ENCODE measurements around the gene ERAP2.
"Not testable (repeated sequence)": the region's sequence is repeated elsewhere in the genome, so short reads cannot be mapped to it uniquely, and the experiment has no call there.

ERAP2 gene

DNA sequence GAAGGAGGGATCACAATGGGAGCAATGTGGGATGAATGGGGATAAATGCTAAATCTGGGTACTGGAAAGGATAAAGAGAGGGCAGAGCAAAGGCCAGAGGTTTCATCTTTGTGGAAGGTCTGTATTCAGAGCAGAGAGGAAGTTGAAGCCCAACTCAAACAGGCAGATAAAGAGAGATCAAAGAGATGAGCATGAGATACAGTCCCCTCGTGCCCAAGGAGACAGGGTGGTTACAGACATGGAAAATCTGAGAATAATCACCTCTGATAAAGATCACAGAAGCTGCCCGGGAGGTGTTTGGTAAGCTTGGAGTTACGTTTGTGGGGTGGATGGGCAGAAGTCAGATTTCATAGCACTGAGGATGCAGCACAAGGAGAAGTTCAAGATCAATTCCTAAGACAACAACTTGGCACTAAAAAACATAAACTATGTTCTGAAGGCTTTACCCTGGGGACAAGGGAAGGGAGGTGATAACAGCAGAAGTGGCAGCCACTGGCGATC, 459 bp upstream of the ERAP2 start:
- Histone ChIP-seq H3K27ac (ENCODE audit: low read depth, low read length, severe bottlenecking) (no peak overlapping the region), H3K4me3 (ENCODE audit: extremely low read depth, insufficient read depth, low read length, poor library complexity, severe bottlenecking) (no peak overlapping the region), H3K4me1 (ENCODE audit: control insufficient read depth, insufficient read depth, low read length, poor library complexity, severe bottlenecking) (peaks cover 11% of the 10 kb centered on the region), H3K9me3 (ENCODE audit: control insufficient read depth, low read length) (no peaks in the 10 kb centered on the region), H3K36me3 (ENCODE audit: control insufficient read depth, insufficient read depth, low read length) (no peaks in the 10 kb centered on the region)
- WGBS, 2 experiments (ENCODE audit: insufficient coverage in 2 of 2), result 54 to 88% methylated on average over 1 to 3 of the region's 4 CpGs

DNA sequence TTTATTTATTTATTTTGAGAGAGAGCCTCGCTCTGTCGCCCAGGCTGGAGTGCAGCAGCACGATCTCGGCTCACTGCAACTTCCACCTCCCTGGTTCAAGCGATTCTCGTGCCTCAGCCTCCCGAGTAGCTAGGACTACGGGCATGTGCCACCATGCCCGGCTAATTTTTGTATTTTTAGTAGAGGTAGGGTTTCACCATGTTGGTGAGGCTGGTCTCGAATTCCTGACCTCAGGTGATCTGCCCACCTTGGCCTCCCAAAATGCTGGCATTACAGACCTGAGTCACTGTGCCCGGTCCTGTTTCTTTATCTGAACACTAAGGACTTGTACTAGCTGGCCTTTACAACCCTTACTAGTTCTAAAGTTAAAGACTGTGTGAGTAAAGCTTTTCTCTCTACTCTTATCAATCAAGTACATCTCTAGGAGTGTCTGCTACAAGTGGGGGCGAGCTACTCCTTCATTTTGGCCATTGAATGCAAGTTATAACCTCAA, 723 bp downstream of the ERAP2 start:
- not testable (repeated sequence) for H3K36me3 ChIP-seq (ENCODE audit: control insufficient read depth, insufficient read depth, low read length); H3K27ac ChIP-seq (ENCODE audit: low read depth, low read length, severe bottlenecking); H3K9me3 ChIP-seq (ENCODE audit: control insufficient read depth, low read length); H3K4me3 ChIP-seq (ENCODE audit: extremely low read depth, insufficient read depth, low read length, poor library complexity, severe bottlenecking)
- 87% methylated on average over 9 of the region's 12 CpGs for WGBS, 2 experiments (ENCODE audit: insufficient coverage in 2 of 2)
- peaks cover 21% of the 10 kb centered on the region for H3K4me1 ChIP-seq (ENCODE audit: control insufficient read depth, insufficient read depth, low read length, poor library complexity, severe bottlenecking)

GRCh38 chr5:96879665-96880064, 3.4 kb downstream of the ERAP2 start:
- Histone ChIP-seq H3K4me3 (ENCODE audit: extremely low read depth, insufficient read depth, low read length, poor library complexity, severe bottlenecking) (no peak overlapping the region), H3K36me3 (ENCODE audit: control insufficient read depth, insufficient read depth, low read length) (no peaks in the 10 kb centered on the region), H3K27ac (ENCODE audit: low read depth, low read length, severe bottlenecking) (no peak overlapping the region), H3K4me1 (ENCODE audit: control insufficient read depth, insufficient read depth, low read length, poor library complexity, severe bottlenecking) (peaks cover 30% of the 10 kb centered on the region), H3K9me3 (ENCODE audit: control insufficient read depth, low read length) (no peaks in the 10 kb centered on the region)
- WGBS, 2 experiments (ENCODE audit: insufficient coverage in 2 of 2), result 83 to 92% methylated on average over 3 of the region's 3 CpGs

GRCh38 chr5:96880444-96881164, 4.3 kb downstream of the ERAP2 start:
- Histone ChIP-seq H3K36me3 (ENCODE audit: control insufficient read depth, insufficient read depth, low read length) (no peaks in the 10 kb centered on the region), H3K4me3 (ENCODE audit: extremely low read depth, insufficient read depth, low read length, poor library complexity, severe bottlenecking) (no peak overlapping the region), H3K4me1 (ENCODE audit: control insufficient read depth, insufficient read depth, low read length, poor library complexity, severe bottlenecking) (peaks cover 28% of the 10 kb centered on the region), H3K27ac (ENCODE audit: low read depth, low read length, severe bottlenecking) (peak overlapping the region; percentile 88), H3K9me3 (ENCODE audit: control insufficient read depth, low read length) (no peaks in the 10 kb centered on the region)
- WGBS, 2 experiments (ENCODE audit: insufficient coverage in 2 of 2), result 94 to 98% methylated on average over 3 to 4 of the region's 4 CpGs

GRCh38 chr5:96881511-96882115, 5.3 kb downstream of the ERAP2 start:
- Histone ChIP-seq H3K27ac (ENCODE audit: low read depth, low read length, severe bottlenecking) (peak overlapping the region; percentile 88), H3K9me3 (ENCODE audit: control insufficient read depth, low read length) (no peaks in the 10 kb centered on the region), H3K36me3 (ENCODE audit: control insufficient read depth, insufficient read depth, low read length) (no peaks in the 10 kb centered on the region), H3K4me3 (ENCODE audit: extremely low read depth, insufficient read depth, low read length, poor library complexity, severe bottlenecking) (no peak overlapping the region), H3K4me1 (ENCODE audit: control insufficient read depth, insufficient read depth, low read length, poor library complexity, severe bottlenecking) (peaks cover 26% of the 10 kb centered on the region)
- WGBS, 2 experiments (ENCODE audit: insufficient coverage in 2 of 2), result 100% methylated on average over 1 of the region's 2 CpGs; no CpG with 5 or more reads in 1 of the 2 experiments

DNA sequence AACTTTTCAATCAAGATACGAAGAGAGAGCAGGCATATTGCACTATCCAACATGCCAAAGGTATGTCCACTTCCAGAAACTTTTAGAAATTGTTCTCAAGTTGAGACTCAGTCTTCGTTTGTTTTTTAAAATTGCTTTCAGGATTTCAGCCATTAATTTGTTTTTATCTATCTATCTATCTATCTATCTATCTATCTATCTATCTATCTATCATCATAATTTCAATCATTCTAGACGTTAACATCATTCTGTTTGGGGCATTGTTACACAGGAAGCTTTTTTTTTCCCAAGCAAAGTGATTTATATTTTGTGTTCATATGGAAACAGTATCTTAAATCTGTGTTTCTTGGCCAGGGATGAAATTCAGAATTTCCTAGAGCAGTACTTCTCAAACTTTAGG, 7.6 kb downstream of the ERAP2 start:
- 85 to 100% methylated on average over 2 of the region's 3 CpGs for WGBS, 2 experiments (ENCODE audit: insufficient coverage in 2 of 2)
- Histone ChIP-seq H3K36me3 (ENCODE audit: control insufficient read depth, insufficient read depth, low read length) (no peaks in the 10 kb centered on the region), H3K4me3 (ENCODE audit: extremely low read depth, insufficient read depth, low read length, poor library complexity, severe bottlenecking) (no peak overlapping the region), H3K9me3 (ENCODE audit: control insufficient read depth, low read length) (no peaks in the 10 kb centered on the region), H3K4me1 (ENCODE audit: control insufficient read depth, insufficient read depth, low read length, poor library complexity, severe bottlenecking) (peaks cover 26% of the 10 kb centered on the region), H3K27ac (ENCODE audit: low read depth, low read length, severe bottlenecking) (no peak overlapping the region)

DNA sequence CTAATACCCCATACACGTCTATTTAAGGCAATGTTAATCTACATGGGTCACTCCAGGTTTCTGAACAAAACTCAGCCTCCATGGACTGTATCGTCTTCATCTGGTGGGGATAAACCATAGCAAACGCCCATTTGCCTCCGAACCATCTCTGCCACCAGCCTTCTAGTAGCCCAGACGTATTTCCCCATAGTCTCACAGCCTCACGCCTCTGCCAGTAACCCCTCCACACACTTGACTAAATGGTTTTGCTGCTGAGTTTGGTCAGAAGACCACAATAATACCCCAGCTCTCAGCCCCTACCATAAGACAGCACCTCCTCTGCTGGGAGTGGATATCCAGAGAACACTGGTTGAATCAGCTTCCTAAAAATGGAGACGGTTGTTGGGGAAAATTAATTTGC, 8.7 kb downstream of the ERAP2 start:
- H3K4me1 ChIP-seq (ENCODE audit: control insufficient read depth, insufficient read depth, low read length, poor library complexity, severe bottlenecking), result peaks cover 26% of the 10 kb centered on the region
- 87 to 88% methylated on average over 3 to 4 of the region's 7 CpGs for WGBS, 2 experiments (ENCODE audit: insufficient coverage in 2 of 2)
- no peaks in the 10 kb centered on the region for H3K9me3 ChIP-seq (ENCODE audit: control insufficient read depth, low read length)
- no peak overlapping the region for H3K4me3 ChIP-seq (ENCODE audit: extremely low read depth, insufficient read depth, low read length, poor library complexity, severe bottlenecking)
- no peak overlapping the region for H3K27ac ChIP-seq (ENCODE audit: low read depth, low read length, severe bottlenecking)
- no peaks in the 10 kb centered on the region for H3K36me3 ChIP-seq (ENCODE audit: control insufficient read depth, insufficient read depth, low read length)

DNA sequence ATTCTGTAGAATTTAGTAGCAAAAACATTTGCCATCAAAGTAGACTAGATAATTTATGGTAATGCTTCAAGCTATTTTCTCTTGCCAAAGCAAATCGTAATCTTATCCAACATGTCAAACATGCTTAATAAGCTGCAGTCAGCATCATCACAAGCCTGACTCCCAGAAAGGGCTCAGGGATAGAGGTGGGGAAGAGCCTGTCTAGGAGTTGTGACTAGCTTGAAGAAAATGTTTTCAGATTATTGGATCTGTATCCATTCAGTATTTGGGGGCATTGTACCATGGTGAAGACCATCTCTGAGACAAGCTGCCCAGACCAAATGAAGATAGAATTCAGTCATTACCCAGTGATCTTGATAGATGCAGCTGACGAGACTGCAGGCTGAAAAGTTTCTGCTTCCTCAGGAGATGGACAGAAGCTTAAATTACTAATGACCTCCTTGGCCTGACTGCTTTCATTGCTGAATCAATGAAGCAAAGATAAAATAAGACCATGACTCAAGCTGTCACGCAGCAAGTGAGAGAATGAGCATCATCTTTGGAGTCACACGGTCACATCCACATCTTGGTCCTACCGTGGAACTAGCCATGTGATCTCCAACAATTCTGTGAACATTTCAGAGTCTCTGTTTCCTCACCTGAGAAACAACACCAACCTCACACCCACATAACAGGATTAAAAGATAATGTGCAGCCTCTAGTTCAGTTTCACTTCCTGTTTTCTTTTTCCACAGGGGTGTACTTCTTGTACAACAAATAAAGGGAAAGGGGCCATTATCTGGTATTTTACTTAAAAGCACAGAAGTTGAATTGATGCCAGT, 9.4 kb downstream of the ERAP2 start:
- H3K27ac ChIP-seq (ENCODE audit: low read depth, low read length, severe bottlenecking), result no peak overlapping the region
- H3K36me3 ChIP-seq (ENCODE audit: control insufficient read depth, insufficient read depth, low read length), result no peaks in the 10 kb centered on the region
- no peak overlapping the region for H3K4me3 ChIP-seq (ENCODE audit: extremely low read depth, insufficient read depth, low read length, poor library complexity, severe bottlenecking)
- 80 to 83% methylated on average over 3 to 4 of the region's 5 CpGs for WGBS, 2 experiments (ENCODE audit: insufficient coverage in 2 of 2)
- peaks cover 25% of the 10 kb centered on the region for H3K4me1 ChIP-seq (ENCODE audit: control insufficient read depth, insufficient read depth, low read length, poor library complexity, severe bottlenecking)
- H3K9me3 ChIP-seq (ENCODE audit: control insufficient read depth, low read length), result no peaks in the 10 kb centered on the region

DNA sequence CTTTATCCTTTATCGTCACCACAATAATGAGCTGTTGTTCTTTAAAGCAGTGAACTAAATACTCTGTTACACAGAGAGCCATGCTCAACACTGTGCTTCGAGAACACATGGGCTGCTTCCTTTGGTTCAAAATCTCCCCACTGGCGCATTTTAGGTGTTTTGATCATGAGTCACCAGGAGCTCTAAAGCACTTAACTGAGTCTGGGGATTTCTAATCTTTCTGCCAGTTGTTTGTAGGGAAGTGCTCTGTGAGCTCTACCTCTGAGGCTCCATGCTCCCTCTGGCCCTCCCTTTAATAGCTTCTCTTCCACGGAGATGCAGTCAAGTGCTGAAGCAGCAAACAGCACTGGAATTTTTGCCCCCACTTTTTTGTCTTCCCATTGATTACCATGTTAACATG, 17.0 kb downstream of the ERAP2 start:
- H3K36me3 ChIP-seq (ENCODE audit: control insufficient read depth, insufficient read depth, low read length), result no peaks in the 10 kb centered on the region
- 19 to 59% methylated on average over 3 of the region's 4 CpGs for WGBS, 2 experiments (ENCODE audit: insufficient coverage in 2 of 2)
- H3K9me3 ChIP-seq (ENCODE audit: control insufficient read depth, low read length), result no peaks in the 10 kb centered on the region
- no peak overlapping the region for H3K4me3 ChIP-seq (ENCODE audit: extremely low read depth, insufficient read depth, low read length, poor library complexity, severe bottlenecking)
- peaks cover 7% of the 10 kb centered on the region for H3K4me1 ChIP-seq (ENCODE audit: control insufficient read depth, insufficient read depth, low read length, poor library complexity, severe bottlenecking)
- H3K27ac ChIP-seq (ENCODE audit: low read depth, low read length, severe bottlenecking), result no peak overlapping the region

GRCh38 chr5:96896276-96896675, 20.0 kb downstream of the ERAP2 start:
- Histone ChIP-seq H3K36me3 (ENCODE audit: control insufficient read depth, insufficient read depth, low read length) (no peaks in the 10 kb centered on the region), H3K4me1 (ENCODE audit: control insufficient read depth, insufficient read depth, low read length, poor library complexity, severe bottlenecking) (peaks cover 7% of the 10 kb centered on the region), H3K4me3 (ENCODE audit: extremely low read depth, insufficient read depth, low read length, poor library complexity, severe bottlenecking) (no peak overlapping the region), H3K9me3 (ENCODE audit: control insufficient read depth, low read length) (no peaks in the 10 kb centered on the region), H3K27ac (ENCODE audit: low read depth, low read length, severe bottlenecking) (no peak overlapping the region)
- 100% methylated on average over 1 to 2 of the region's 4 CpGs for whole genome bisulfite sequencing, 2 experiments (ENCODE audit: insufficient coverage in 2 of 2)

Measured in mesodermal cell (in vitro differentiated cells).